Right lobe of liver (tissue), 6 donors: ENCODE measurements around the gene TBRG1. TPM values are rescaled to one million over a fixed set of nuclear protein-coding genes. Genes with fewer than 3 reads are reported as not detected.

Experiments
- ATAC-seq, 4 donors: fragments of 200-7000 bp; cut with Tn5 transposase; one replicate each; pipeline ENCODE4 v1.9.1; 2020; ENCODE audit warnings: mild to moderate bottlenecking in 4 of 4, moderate library complexity in 4 of 4
- DNase-seq, 3 donors: peaks; one replicate each; pipeline ENCODE4 v3.0.0-alpha.2; 2020
- H3K27ac ChIP-seq, 3 donors: fragments of 200-600 bp; one replicate each; pipeline ENCODE4 v1.8.0; 2022
- H3K27me3 ChIP-seq, 2 donors: fragments of 200-600 bp; one replicate each; pipeline ENCODE4 v1.8.0; 2022
- H3K36me3 ChIP-seq, 4 donors: fragments of 200-600 bp; sonication (generic) in 1 of 4; one replicate each; pipeline versions ENCODE4 v1.5.1 to v1.8.0; 2017 to 2022; ENCODE audit warnings: control low read depth in 1 of 4
- H3K4me1 ChIP-seq, 4 donors: fragments of 200-600 bp; sonication (generic) in 1 of 4; one replicate each; pipeline versions ENCODE4 v1.5.1 to v1.8.0; 2017 to 2022; ENCODE audit warnings: control low read depth in 1 of 4
- H3K4me3 ChIP-seq, 3 donors: fragments of 200-600 bp; one replicate each; pipeline ENCODE4 v1.8.0; 2022
- H3K9me3 ChIP-seq, 4 donors: fragments of 200-600 bp; sonication (generic) in 1 of 4; one replicate each; pipeline versions ENCODE4 v1.5.1 to v1.8.0; 2017 to 2022; ENCODE audit warnings: control low read depth in 1 of 4
- POLR2A ChIP-seq: fragments of 450-650 bp; IDR thresholded peaks from one replicate; pipeline ENCODE4 v1.6.1; 2017; ENCODE audit warnings: antibody characterized with exemption, mild to moderate bottlenecking
- WGBS: methylation state at CpG from one replicate; pipeline ENCODE4 v1.1.6; 2018; ENCODE audit warnings: low coverage, low lambda C conversion rate; ENCODE audit not compliant: insufficient coverage; ENCODE audit errors: missing lambda C conversion rate; 5-methylcytosine and 5-hydroxymethylcytosine counted together
- intact Hi-C, 2 donors: fragments of 100-400 bp; cut with DNase I; formaldehyde crosslinking; loops; one replicate each; pipeline versions ENCODE4 v1.11.2 to v1.14.1; 2022
- total RNA-seq, 6 experiments: library from RNA; depleted of rRNA in 2 of 6; stranded (reverse); fragments of >200 nt in 2 of 6; fragmentation: NEBNext Ultra II Directional in 3 of 6; extraction: Animal tissue kit (Norgen Biotek cat#: 25700) in 3 of 6; gene quantifications; one replicate each; pipeline versions ENCODE4 v1.1.0 to v1.2.4, GENCODE V29; 2016 to 2023
- TF ChIP-seq, protein P1 (sequence below), 4 donors: fragments of 200-600 bp in 3 of 4; fragments of 450-650 bp in 1 of 4; IDR thresholded peaks; one replicate each; pipeline versions ENCODE4 v1.5.1 to v1.8.0; 2016 to 2022; ENCODE audit warnings: antibody characterized with exemption in 4 of 4, mild to moderate bottlenecking in 2 of 4
- donor health status: DM: no; HTN: yes; CAD: no.
- donor health status: DM: no; HTN: no; CAD: no.
- donor health status: DM: no; HTN: no; CAD: no.
- donor health status: DM: no; HTN: yes; CAD: no.
- donor health status: DM: no; HTN: yes; CAD: no.

The TBRG1 gene
- total RNA-seq, 6 experiments from 2014 or later, result 13.3 to 20.5 (median 17.9) TPM

DNA sequence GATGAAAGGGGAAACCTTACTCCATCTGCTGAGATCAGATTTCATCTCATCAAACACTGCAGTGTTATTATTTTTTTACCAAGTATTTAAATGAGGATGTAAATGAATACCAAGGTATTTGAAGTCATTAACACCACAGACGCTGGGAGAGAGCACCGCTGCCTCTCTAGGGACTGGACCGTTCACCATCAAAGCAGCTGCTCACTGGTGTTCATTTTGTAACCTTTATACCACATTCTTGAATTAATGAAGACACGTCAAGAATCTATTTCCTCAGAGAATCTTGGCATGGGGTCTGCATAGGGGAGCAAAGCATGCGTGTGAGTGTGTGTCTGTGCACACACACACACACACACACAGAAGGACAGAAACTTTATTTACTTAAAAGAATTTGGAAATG, 35.2 kb downstream of the TBRG1 start:
- intact Hi-C loops, result loop anchor here in 1 of 2 donors (10.0 kb wide), 1 partner anchor 187 kb away; no protein-coding TSS in a partner anchor
- H3K4me3 ChIP-seq, result no peak overlapping the region

DNA sequence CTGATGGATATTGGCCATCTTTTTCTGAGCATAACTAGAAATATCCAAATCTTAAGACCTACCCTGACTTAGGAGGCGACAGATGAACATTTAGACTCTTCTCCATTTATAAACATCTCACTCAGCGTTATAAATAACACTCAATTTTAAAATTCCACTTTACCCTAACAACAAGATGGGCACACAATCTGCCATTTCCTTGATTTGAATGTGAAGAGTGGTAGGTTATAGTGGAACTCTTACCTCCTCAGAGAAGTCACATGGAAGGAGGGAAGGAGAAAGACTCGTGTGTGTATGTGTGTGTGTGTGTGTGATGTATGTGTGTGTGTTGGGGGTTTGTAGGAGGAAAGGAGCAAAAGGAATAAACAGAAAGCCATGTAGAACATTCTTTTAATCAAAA, 35.8 kb downstream of the TBRG1 start:
- Histone ChIP-seq H3K27ac (no peak overlapping the region), H3K27me3 (no peaks in the 10 kb centered on the region), H3K4me1 (no peaks in the 10 kb centered on the region), H3K9me3 (no peaks in the 10 kb centered on the region), H3K4me3 (no peak overlapping the region), H3K36me3 (no peaks in the 10 kb centered on the region)
- ATAC-seq, result no peak
- WGBS, result 79% methylated on average over 3 of the region's 3 CpGs
- DNase-seq, result no peak
- TF ChIP-seq, protein P1, sequence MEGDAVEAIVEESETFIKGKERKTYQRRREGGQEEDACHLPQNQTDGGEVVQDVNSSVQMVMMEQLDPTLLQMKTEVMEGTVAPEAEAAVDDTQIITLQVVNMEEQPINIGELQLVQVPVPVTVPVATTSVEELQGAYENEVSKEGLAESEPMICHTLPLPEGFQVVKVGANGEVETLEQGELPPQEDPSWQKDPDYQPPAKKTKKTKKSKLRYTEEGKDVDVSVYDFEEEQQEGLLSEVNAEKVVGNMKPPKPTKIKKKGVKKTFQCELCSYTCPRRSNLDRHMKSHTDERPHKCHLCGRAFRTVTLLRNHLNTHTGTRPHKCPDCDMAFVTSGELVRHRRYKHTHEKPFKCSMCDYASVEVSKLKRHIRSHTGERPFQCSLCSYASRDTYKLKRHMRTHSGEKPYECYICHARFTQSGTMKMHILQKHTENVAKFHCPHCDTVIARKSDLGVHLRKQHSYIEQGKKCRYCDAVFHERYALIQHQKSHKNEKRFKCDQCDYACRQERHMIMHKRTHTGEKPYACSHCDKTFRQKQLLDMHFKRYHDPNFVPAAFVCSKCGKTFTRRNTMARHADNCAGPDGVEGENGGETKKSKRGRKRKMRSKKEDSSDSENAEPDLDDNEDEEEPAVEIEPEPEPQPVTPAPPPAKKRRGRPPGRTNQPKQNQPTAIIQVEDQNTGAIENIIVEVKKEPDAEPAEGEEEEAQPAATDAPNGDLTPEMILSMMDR (IDR thresholded peaks at IDR 0.05), result no peak
- TF ChIP-seq POLR2A, result no peak
- intact Hi-C loops, result loop anchor here in 1 of 2 donors (10.0 kb wide), 1 partner anchor 186 kb away; no protein-coding TSS in a partner anchor

More for the DNA sequence above, 35.2 kb downstream of the TBRG1 start:
- no peak overlapping the region for H3K27ac ChIP-seq
- WGBS, result 90% methylated on average over 5 of the region's 5 CpGs
- no peaks in the 10 kb centered on the region for H3K36me3 ChIP-seq
- no peaks in the 10 kb centered on the region for H3K27me3 ChIP-seq
- ATAC-seq (no peak), DNase-seq (no peak)
- no peaks in the 10 kb centered on the region for H3K9me3 ChIP-seq
- TF ChIP-seq, protein P1 (IDR thresholded peaks at IDR 0.05), result no peak
- no peak for TF ChIP-seq POLR2A
- no peaks in the 10 kb centered on the region for H3K4me1 ChIP-seq

GRCh38 chr11:124658986-124659385, 36.3 kb downstream of the TBRG1 start:
- 90% methylated on average over 1 of the region's 1 CpG for WGBS
- no peaks in the 10 kb centered on the region for H3K27me3 ChIP-seq
- no peaks in the 10 kb centered on the region for H3K9me3 ChIP-seq
- no peak overlapping the region for H3K4me3 ChIP-seq
- intact Hi-C loops, result loop anchor here in 1 of 2 donors (10.0 kb wide), 1 partner anchor 186 kb away; no protein-coding TSS in a partner anchor
- DNase-seq, result no peak
- no peak overlapping the region for H3K27ac ChIP-seq
- ATAC-seq, result no peak
- no peaks in the 10 kb centered on the region for H3K4me1 ChIP-seq
- no peaks in the 10 kb centered on the region for H3K36me3 ChIP-seq
- TF ChIP-seq, protein P1 (IDR thresholded peaks at IDR 0.05), result no peak
- TF ChIP-seq POLR2A, result no peak

DNA sequence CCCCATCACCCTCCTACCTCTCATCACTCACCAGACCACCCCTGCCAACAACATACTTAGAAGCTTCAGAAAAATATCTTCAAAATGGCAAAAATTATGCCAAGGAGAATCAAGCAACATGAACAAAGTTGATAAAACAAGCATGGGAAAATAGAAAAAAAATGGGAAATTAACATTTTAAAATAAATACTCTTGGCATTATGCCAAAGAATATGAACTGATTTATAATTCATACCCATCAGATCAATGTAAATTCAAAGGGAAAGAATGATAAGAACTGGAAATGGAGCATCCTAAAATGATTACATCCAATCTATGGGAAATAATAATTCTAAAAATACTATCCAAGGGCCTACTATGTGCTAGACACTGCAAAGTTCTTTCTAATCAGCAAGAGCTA, 38.9 kb downstream of the TBRG1 start:
- intact Hi-C loops, result no loop called here

More for the DNA sequence above, 38.9 kb downstream of the TBRG1 start:
- Histone ChIP-seq H3K27ac (no peak overlapping the region), H3K27me3 (no peaks in the 10 kb centered on the region), H3K4me1 (no peaks in the 10 kb centered on the region), H3K9me3 (no peaks in the 10 kb centered on the region), H3K4me3 (no peak overlapping the region), H3K36me3 (no peaks in the 10 kb centered on the region)
- no peak for TF ChIP-seq POLR2A
- TF ChIP-seq, protein P1 (IDR thresholded peaks at IDR 0.05), result no peak
- no peak for ATAC-seq
- no peak for DNase-seq
